GM20431 (cell line): ENCODE results near the gene DENND1A.

ENCODE experiments used
- in situ Hi-C: fragments of 300-500 bp; cut with MseI, MboI; formaldehyde crosslinking; loops from one replicate; pipeline ENCODE4 v1.15.0; 2020; ENCODE audit warnings: low sequenced_read_pairs; ENCODE audit not compliant: unreplicated experiment

The DENND1A gene

DNA sequence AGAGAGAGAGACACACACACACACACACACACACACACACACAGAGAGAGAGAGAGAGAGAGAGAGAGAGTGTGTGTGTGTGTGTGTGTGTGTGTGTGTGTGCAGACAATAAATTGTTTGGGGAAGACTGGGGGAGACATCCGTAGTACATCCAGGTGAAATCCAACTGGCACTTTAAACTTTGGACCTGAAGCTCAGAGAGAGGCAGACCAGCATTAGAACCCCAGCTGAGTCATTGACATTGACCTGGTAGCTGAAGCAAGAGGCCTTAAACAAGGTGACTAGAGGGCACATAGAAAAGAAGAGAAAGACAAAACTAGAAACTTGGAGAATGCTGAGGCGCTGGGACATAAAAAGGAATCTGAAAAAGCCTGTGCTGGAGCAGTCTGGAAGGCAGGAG lies 322.4 kb downstream of the DENND1A start:
- in situ Hi-C loops, result no loop called here

- in situ Hi-C loops, result no loop called here
Measured at GRCh38 chr9:123606141-123606540, 323.8 kb downstream of the DENND1A start.

GRCh38 chr9:123605286-123605685 lies 324.6 kb downstream of the DENND1A start:
- in situ Hi-C loops, result no loop called here

DNA sequence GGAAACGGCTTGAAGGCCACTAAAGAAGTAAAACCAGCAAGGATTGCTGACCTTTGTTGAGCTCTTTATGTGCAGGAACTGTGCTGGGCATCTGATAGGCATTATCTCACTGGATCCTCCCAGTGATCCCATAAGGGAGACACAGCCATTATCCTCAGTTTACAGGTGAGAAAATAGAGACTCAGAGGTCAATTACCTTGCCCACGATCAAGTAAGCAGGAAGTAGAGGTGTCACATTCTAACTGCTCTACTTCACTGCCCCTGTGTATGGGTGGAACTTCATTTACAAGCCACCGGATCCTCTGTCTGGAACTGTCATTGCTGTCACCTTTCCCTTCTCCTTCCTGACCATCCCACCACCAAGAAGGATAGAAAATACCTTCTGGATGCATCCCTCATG lies 325.1 kb downstream of the DENND1A start:
- in situ Hi-C loops, result no loop called here

GRCh38 chr9:123601828-123602227 lies 328.1 kb downstream of the DENND1A start:
- in situ Hi-C loops, result no loop called here

DNA sequence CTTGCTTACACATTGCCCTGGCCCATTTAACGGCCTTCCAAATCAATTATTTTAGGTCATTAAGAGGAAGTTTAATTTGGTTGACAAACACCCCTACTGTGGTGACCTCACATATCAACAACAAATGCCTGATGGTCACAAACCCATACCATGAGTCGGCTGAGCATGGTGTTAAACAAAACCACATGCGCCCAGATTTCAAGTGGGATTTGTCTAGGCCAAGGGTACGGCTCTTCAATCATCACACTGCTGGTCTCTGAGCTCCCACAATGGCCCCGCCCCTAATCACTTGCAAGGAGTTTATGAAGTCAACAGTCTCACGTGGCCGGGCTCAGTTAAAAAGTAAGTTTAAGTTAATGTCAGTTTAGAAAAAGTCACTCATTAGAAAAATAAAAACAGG lies 330.1 kb downstream of the DENND1A start:
- in situ Hi-C loops, result no loop called here

DNA sequence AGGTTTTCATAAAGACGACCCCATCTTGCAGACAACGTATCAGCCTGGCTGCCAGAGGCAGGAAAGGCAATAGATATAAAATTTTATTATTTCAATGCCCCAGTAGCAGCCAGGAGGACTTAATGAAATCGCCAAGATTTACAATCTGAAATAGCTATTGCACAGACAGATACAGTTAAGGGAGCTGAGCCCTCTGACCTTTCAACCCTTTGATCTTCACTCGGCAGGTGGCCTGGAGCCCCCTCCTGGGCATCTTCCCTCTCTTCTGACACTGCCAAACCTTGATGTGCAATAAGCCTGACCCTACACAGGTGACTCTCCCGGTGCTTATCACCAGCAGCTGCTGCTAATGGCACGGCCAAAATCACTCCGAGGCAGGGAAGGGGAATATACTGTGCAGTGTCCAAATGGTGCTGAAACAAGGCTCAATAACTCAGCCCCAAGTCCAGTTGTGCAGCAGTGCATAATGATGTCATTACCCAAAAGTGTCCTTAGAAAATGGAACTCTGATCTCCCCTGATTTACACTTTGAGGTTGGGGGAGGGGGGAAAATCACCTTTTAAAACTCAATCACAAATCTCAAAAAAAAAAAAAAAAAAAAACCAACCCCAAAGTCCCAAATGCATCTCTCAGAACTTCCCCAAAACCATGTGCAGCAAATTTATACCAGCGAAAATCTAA lies 331.9 kb downstream of the DENND1A start:
- in situ Hi-C loops, result no loop called here

GRCh38 chr9:123597048-123597447 lies 332.9 kb downstream of the DENND1A start:
- in situ Hi-C loops, result no loop called here

DNA sequence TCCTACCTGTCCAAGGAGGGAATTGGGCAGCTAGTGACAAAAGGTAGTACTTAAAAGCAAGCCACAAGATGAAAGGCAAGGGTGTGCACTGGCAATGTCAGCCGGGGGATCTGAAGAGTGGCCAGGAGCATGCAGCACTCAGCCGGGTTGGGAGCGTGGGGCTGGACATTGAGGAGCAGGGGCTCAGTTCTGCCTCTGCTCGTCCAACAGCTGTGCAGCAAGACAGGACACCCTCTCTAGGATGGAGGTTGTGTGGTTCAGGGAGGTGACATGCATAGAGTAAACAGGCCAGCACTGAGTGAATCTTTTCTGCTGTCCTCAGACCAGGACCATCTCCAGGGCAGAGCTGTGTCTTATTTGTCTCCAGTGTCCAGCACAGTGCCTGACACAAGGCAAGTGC lies 338.6 kb downstream of the DENND1A start:
- in situ Hi-C loops, result no loop called here

DNA sequence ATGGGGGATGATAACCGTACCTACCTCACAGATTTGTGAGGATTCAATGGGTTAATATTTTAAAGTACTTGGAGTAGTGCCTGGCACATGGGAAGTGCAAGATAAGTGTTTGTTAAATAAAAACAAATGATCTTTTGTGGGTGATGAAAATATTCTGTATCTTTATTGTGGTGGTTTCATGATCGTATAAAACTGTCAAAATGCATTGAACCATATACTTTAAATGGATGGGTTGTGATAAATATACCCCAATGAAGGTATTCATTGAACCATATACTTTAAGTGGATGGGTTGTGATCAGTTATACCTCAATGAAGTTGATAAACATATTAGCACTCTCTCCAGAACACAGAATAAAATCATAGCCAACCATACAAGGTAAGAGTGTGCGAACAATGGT lies 339.4 kb downstream of the DENND1A start:
- in situ Hi-C loops, result no loop called here

DNA sequence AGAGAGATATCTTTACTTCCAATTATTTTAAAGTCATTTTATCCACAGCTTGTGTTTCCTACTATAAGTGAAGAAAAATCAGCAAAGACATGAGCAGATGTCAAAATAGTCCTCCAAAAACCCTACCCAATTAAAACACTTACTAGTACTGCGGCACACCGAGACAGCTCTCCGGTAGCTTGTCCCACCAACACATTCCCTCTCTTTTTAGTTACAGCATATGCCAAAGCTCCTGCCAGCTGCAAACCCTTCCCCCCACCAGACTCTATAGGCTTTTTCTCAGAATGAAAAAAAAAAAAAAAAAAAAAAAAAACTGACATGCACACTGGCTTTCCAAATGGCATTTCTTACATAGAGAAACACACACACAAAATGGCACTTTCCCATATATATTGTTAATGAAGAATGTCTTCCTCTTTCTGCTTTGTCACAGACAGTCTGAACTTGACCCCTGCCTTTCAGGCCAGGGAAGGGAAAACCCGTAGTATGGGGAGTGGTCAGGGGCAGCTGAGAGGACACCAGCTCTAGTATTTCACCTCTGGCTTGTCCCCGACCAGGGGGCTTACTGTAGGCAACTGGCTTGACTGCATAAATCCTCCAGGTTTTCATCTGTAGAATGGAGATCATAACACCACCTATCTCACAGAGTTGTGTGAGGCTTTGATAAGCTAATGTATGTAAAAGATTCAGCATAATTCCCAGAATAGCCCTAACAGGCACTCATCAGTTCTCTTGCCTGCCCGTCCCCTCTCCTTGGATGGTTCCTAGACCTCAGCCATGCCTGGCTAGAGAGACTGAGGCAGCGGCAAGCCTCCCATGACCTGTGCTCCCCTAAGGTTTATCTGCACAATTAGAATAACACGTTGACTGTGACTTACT lies 340.3 kb downstream of the DENND1A start:
- in situ Hi-C loops, result no loop called here

GRCh38 chr9:123586275-123586674 lies 343.7 kb downstream of the DENND1A start:
- in situ Hi-C loops, result no loop called here

DNA sequence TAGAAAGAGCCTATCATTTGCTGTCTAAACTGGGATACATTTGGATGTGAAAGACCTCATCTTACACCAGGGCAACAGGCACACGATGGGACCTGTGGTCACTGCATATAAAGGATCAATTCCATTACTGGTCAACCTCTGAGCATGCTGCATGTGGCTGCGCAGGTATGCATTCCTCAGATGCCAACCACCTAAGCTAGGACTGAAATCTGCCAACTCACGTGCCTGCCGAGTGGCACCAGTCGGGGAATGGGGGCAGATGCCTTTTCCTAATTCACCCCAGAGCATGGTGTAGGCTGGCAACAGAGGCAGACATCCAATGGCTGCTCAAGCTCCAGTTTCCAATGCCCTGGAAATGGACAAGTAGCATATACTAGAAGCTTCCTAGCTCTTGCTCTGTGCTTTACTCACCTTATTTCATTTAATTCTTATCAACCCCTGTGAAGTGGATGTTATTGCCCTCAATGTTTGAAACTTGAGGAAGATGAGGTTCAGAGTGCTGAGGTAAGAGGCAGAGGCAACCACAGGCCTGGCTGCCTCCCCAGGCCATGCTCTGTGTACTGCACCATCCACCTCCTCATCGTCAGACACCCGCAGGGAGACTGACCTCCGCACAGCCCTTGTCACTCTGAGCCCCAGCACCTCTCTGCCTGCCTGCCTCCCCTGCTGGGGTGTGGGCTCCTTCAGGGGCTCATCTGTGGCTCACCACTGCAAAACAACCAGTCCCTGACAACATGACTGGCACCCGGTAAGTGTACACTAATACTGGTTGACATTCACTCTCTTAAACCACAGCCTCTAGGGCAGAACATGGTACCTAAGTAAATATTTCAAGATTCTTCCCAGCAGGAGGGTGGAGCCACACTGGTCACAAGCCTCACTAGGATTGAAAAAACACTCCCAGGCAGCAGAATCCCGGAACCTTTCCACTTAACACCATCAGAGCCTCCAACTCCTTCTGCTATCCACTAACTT lies 345.4 kb downstream of the DENND1A start:
- in situ Hi-C loops, result no loop called here

- in situ Hi-C loops, result no loop called here
Measured at GRCh38 chr9:123583646-123584045, 346.3 kb downstream of the DENND1A start.

DNA sequence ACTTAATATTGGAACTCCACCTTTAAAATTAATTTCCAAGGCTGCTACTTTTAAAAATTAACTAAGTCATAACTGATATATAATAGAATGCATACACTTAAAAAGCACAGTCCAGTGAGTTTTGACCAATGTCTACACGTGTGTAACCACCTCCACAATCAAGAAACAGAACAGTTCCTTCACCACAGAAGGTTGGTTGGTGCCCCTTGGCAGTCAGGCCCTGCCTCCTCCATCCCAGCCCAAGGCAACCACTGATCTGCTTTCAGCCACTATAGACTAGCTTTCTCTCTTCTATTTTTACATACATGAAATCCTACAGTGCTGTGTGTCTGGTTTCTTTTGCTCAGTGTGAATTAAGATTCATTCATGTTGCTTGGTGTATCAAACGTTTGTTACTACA lies 358.7 kb downstream of the DENND1A start:
- in situ Hi-C loops, result no loop called here

DNA sequence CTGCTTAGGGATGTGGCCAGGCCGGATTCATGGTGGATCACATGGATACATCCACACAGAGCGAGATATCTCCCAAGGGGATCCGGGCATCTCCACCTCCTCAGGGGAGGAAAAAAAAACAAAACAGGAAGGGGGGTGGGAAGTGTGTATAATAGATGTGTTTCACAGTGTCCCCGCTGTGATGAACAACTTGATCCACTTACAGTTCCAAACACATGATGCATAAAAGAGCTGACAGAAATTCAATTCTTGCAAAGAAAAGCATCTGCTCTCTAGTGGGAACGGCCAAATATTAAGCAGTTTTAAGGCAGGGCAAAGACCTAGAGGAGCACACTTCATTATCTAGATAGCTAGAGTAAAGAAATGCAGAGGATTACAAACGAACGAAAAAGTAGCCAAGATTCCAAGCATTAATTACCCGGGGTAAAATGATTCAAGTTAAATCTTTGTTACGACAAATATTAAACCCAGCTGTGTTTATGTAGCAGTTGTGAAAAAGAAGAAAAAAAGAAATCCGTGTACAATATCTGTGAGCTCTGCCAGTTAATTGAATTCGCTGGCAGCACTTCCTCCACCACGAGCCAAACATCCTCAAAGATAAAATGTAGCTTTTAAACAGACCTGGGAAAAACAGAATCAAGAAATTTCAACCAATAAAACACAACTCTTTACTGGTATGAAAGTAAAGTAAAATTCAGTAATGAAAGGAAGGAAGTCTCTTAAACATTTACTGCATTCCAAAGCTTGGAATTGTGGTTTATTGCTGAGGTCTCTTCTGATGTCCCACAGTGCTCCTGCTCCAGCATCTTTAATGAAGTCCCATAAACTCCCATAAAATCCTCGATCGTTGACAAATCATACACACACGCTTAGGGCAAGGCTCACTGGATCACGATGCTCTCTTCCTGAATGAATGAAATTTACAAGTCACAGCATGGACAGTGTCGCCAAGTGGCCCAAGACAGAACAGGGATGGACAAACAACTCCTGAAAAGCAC lies 360.9 kb downstream of the DENND1A start:
- in situ Hi-C loops, result no loop called here

DNA sequence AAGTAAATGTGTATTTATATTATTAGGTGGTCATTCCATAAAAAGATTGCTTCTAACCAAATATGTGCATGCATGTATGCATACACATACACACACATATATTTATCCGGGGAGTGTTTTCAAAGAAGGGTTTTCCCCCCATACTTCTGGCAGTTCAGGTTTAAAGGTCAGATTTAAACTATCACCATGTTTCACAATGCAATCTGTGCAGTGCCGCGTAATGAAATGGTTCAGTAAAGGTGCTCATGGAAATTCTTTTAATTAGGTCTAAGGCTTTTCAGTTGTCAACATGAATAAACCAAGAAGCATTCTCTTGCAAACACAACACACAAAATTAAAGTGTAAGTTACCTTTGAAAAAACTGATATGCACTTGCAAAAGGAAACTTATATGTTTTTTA lies 362.9 kb downstream of the DENND1A start:
- in situ Hi-C loops, result no loop called here

DNA sequence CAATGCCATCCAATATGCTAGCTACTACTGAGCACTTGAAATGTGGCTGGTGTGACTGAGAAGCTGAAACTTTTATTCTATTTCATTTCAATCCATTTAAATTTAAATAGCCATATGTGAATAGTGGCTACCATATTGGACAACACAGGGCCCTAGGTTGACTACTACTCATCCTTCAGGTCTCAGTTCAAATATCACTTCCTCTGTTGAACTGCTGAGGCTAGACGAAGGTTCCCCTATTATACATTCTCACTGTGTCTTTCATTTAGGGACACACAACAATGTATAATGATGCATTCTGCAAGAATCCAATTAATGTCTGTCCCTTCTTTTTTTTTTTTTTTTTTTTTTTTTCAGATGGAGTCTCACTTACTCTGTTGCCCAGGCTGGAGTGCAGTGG lies 365.3 kb downstream of the DENND1A start:
- in situ Hi-C loops, result no loop called here

DNA sequence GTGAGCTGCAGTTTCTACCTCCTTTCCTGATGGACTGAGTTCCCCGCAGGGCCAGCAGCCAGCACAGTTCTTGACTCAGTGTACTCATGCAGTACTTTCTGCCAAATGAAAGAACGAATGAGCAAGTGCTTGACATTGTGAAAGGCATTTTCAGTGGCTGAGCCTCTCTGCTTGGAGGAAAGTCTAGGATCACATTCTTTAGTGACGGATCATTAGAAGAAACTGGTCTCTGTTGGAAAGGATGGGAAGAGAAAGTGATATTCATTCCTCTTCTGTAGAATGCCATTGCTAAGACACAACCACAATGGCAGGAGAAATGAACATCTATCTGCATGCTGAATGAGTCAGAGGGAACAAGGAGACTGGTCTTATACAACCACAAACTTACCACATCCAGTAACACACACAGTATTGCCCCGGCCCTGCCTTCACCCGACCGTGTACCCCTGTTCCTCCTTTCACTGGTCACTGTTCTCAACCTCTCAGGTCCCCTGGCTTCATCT lies 367.0 kb downstream of the DENND1A start:
- in situ Hi-C loops, result no loop called here
